CD1c-positive myeloid dendritic cell (primary cell): ENCODE measurements around the gene C1GALT1.
"Not testable (repeated sequence)": the region's sequence is repeated elsewhere in the genome, so short reads cannot be mapped to it uniquely, and the experiment has no call there.

Experiments
- DNase-seq: peaks from one replicate; pipeline ENCODE4 v3.0.0-alpha.2; 2016; ENCODE audit errors: extremely low spot score

C1GALT1 gene

GRCh38 chr7:7237201-7237977 is 55.0 kb downstream of the C1GALT1 start:
- no peak for DNase-seq

- DNase-seq = no peak
Measured at GRCh38 chr7:7237978-7238267, 55.6 kb downstream of the C1GALT1 start.

GRCh38 chr7:7239346-7239745 is 57.0 kb downstream of the C1GALT1 start:
- no peak for DNase-seq

GRCh38 chr7:7242899-7243298 is 60.6 kb downstream of the C1GALT1 start:
- peak; percentile 8 for DNase-seq

GRCh38 chr7:7245233-7245632 is 62.9 kb downstream of the C1GALT1 start:
- not testable (repeated sequence) for DNase-seq

GRCh38 chr7:7246223-7246622 is 63.9 kb downstream of the C1GALT1 start:
- no peak for DNase-seq

- no peak for DNase-seq
Measured at GRCh38 chr7:7247658-7248057, 65.3 kb downstream of the C1GALT1 start.

GRCh38 chr7:7249814-7250213 is 67.5 kb downstream of the C1GALT1 start:
- DNase-seq = no peak

GRCh38 chr7:7251742-7252141 is 69.4 kb downstream of the C1GALT1 start:
- peak; percentile 71 for DNase-seq

GRCh38 chr7:7254319-7254718 is 72.0 kb downstream of the C1GALT1 start:
- DNase-seq = no peak

GRCh38 chr7:7254908-7255307 is 72.6 kb downstream of the C1GALT1 start:
- no peak for DNase-seq

- no peak for DNase-seq
Measured at GRCh38 chr7:7256731-7257274, 74.5 kb downstream of the C1GALT1 start.

- DNase-seq = peak; percentile 79
Measured at GRCh38 chr7:7257899-7258692, 75.8 kb downstream of the C1GALT1 start.

- no peak for DNase-seq
Measured at GRCh38 chr7:7261863-7262262, 79.5 kb downstream of the C1GALT1 start.

- DNase-seq = no peak
Measured at GRCh38 chr7:7263297-7264230, 81.2 kb downstream of the C1GALT1 start.

GRCh38 chr7:7264306-7265040 is 82.1 kb downstream of the C1GALT1 start:
- DNase-seq = no peak

GRCh38 chr7:7265081-7266075 is 83.0 kb downstream of the C1GALT1 start:
- no peak for DNase-seq

GRCh38 chr7:7266257-7266881 is 84.0 kb downstream of the C1GALT1 start:
- no peak for DNase-seq

GRCh38 chr7:7271094-7271874 is 88.9 kb downstream of the C1GALT1 start:
- DNase-seq = no peak
